Natural killer cell (primary cell): Measurements from ENCODE around the gene SUPT20H. TPM values are rescaled to one million over a fixed set of nuclear protein-coding genes. Genes with fewer than 3 reads are reported as not detected.

Experiments
- ATAC-seq, 3 donors: fragments of 150-1000 bp in 2 of 3; fragments of 200-7000 bp in 1 of 3; cut with Tn5 transposase; 1 replicate in 1 of 3; 2 replicates in 2 of 3; pipeline ENCODE4 v1.10.0; 2021; ENCODE audit warnings: mild to moderate bottlenecking in 2 of 3, moderate library complexity in 2 of 3
- DNase-seq, 2 donors: peaks; one replicate each; pipeline versions ENCODE4 v3.0.0 to v3.0.0-alpha.2; 2013 to 2021; ENCODE audit warnings: mixed read lengths in 1 of 2
- H3K27ac ChIP-seq: one replicate; pipeline ENCODE4 v1.5.1; 2013; ENCODE audit warnings: mild to moderate bottlenecking, low read length
- H3K27me3 ChIP-seq: one replicate; pipeline ENCODE4 v1.6.1; 2013; ENCODE audit warnings: low read length; ENCODE audit not compliant: control insufficient read depth, insufficient read depth
- H3K36me3 ChIP-seq: one replicate; pipeline ENCODE4 v1.6.1; 2013; ENCODE audit warnings: low read length; ENCODE audit not compliant: control insufficient read depth, insufficient read depth
- H3K4me1 ChIP-seq: one replicate; pipeline ENCODE4 v1.6.1; 2013; ENCODE audit warnings: low read length; ENCODE audit not compliant: control insufficient read depth, insufficient read depth
- H3K4me3 ChIP-seq: one replicate; pipeline ENCODE4 v1.5.1; 2013; ENCODE audit warnings: low read length
- H3K9me3 ChIP-seq: one replicate; pipeline ENCODE4 v1.6.1; 2013; ENCODE audit warnings: low read length; ENCODE audit not compliant: control insufficient read depth, insufficient read depth
- H3K27ac Mint-ChIP-seq, 2 donors: one replicate each; pipeline ENCODE4 v1.8.0; 2022; ENCODE audit warnings: mild to moderate bottlenecking in 2 of 2, mixed read lengths in 2 of 2, moderate library complexity in 1 of 2
- H3K27me3 Mint-ChIP-seq, 2 donors: one replicate each; pipeline ENCODE4 v1.8.0; 2022; ENCODE audit warnings: low read depth in 2 of 2, mixed read lengths in 2 of 2
- H3K36me3 Mint-ChIP-seq: one replicate; pipeline ENCODE4 v1.8.0; 2022; ENCODE audit warnings: mixed read lengths
- H3K4me1 Mint-ChIP-seq, 2 donors: one replicate each; pipeline ENCODE4 v1.8.0; 2022; ENCODE audit warnings: mixed read lengths in 2 of 2
- H3K4me3 Mint-ChIP-seq: one replicate; pipeline ENCODE4 v1.8.0; 2022; ENCODE audit warnings: mild to moderate bottlenecking, moderate library complexity, mixed read lengths
- H3K9me3 Mint-ChIP-seq, 2 donors: one replicate each; pipeline ENCODE4 v1.8.0; 2022; ENCODE audit warnings: mixed read lengths in 2 of 2
- WGBS: methylation state at CpG from one replicate; pipeline ENCODE4 v1.1.7; 2013; ENCODE audit warnings: missing lambda C conversion rate; ENCODE audit not compliant: insufficient coverage; 5-methylcytosine and 5-hydroxymethylcytosine counted together
- intact Hi-C: fragments of 100-400 bp; cut with micrococcal nuclease; formaldehyde crosslinking; loops from one replicate; pipeline ENCODE4 v1.14.2; 2022
- total RNA-seq, 4 donors: library from RNA; stranded (reverse); fragments of 120-200 nt in 1 of 4; gene quantifications; one replicate each; pipeline versions ENCODE4 v1.2.3 to v1.2.4, GENCODE V29; 2013 to 2022
- TF ChIP-seq, protein P1 (sequence below): fragments of 200-600 bp; IDR thresholded peaks from one replicate; pipeline ENCODE4 v1.8.0; 2022; ENCODE audit warnings: antibody characterized with exemption

SUPT20H gene
- total RNA-seq, 3 donors from 2014 or later (not counting 1 experiment from before 2014, with no cell fraction given) = 59.8 to 84.7 (median 64.6) TPM

DNA sequence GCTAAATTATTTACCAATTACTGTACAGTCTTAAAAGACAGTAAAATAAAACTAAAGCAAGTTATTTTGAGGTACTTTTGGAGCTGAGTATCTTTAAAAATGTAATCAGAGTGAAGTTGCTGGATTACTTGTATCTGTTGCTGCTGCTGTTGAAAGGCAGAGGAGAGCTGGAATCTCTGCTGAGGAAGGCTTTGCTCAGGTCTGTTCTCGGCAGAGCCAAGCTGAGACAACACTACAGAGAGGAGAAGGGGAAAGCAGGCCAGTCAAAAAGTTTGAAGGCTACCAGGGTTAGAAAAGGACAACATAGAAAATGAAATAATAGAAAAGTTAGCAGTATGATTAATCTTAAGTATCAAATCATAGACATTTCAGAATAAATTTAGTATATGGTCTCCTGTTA lies 49.1 kb downstream of the SUPT20H start:
- no peak overlapping the region for H3K4me3 ChIP-seq
- intact Hi-C loops = no loop called here
- H3K9me3 ChIP-seq = no peaks in the 10 kb centered on the region
- Mint-ChIP-seq H3K9me3 (no peaks in the 10 kb centered on the region), H3K4me3 (no peak overlapping the region), H3K27me3 (no peaks in the 10 kb centered on the region), H3K4me1 (peaks cover 4 to 6% of the 10 kb centered on the region in 2 donors), H3K27ac (peak overlapping the region in 1 of 2 donors; percentile 46), H3K36me3 (peaks cover 35% of the 10 kb centered on the region)
- TF ChIP-seq, protein P1, sequence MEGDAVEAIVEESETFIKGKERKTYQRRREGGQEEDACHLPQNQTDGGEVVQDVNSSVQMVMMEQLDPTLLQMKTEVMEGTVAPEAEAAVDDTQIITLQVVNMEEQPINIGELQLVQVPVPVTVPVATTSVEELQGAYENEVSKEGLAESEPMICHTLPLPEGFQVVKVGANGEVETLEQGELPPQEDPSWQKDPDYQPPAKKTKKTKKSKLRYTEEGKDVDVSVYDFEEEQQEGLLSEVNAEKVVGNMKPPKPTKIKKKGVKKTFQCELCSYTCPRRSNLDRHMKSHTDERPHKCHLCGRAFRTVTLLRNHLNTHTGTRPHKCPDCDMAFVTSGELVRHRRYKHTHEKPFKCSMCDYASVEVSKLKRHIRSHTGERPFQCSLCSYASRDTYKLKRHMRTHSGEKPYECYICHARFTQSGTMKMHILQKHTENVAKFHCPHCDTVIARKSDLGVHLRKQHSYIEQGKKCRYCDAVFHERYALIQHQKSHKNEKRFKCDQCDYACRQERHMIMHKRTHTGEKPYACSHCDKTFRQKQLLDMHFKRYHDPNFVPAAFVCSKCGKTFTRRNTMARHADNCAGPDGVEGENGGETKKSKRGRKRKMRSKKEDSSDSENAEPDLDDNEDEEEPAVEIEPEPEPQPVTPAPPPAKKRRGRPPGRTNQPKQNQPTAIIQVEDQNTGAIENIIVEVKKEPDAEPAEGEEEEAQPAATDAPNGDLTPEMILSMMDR = no peak
- ATAC-seq (no peak), DNase-seq (no peak)
- 100% methylated on average over 1 of the region's 1 CpG for WGBS
- H3K27me3 ChIP-seq = no peaks in the 10 kb centered on the region
- H3K4me1 ChIP-seq = no peaks in the 10 kb centered on the region
- no peak overlapping the region for H3K27ac ChIP-seq
- peaks cover 84% of the 10 kb centered on the region for H3K36me3 ChIP-seq

DNA sequence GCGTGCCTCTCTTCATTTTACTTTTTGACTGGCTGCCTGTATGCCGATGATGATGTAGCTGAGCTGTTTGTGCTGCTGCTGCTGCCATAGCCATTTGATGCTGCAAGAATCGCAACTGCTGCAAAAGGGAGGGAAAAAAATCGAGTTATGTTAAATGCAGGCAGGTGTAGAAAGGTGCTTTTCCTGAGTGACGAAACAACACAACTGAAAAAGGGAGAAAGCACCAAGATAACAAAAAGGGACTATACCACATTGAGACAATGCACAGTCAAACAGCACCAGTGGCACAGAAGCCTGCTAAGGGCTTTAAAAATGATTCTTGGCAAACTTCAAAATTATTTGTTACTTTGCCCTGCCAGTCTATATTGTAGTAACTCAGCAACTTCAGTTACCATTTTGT lies 49.8 kb downstream of the SUPT20H start:
- no peak overlapping the region for H3K4me3 Mint-ChIP-seq
- no peaks in the 10 kb centered on the region for H3K27me3 Mint-ChIP-seq
- ATAC-seq (no peak), DNase-seq (no peak)
- H3K27me3 ChIP-seq = no peaks in the 10 kb centered on the region
- no peaks in the 10 kb centered on the region for H3K4me1 ChIP-seq
- intact Hi-C loops = no loop called here
- TF ChIP-seq, protein P1 = no peak
- no peaks in the 10 kb centered on the region for H3K9me3 ChIP-seq
- H3K9me3 Mint-ChIP-seq = no peaks in the 10 kb centered on the region
- peaks cover 2 to 4% of the 10 kb centered on the region in 2 donors for H3K4me1 Mint-ChIP-seq
- peaks cover 28% of the 10 kb centered on the region for H3K36me3 Mint-ChIP-seq
- H3K4me3 ChIP-seq = no peak overlapping the region
- H3K27ac Mint-ChIP-seq = no peak overlapping the region
- no peak overlapping the region for H3K27ac ChIP-seq
- peaks cover 85% of the 10 kb centered on the region for H3K36me3 ChIP-seq
- 94% methylated on average over 5 of the region's 5 CpGs for WGBS

DNA sequence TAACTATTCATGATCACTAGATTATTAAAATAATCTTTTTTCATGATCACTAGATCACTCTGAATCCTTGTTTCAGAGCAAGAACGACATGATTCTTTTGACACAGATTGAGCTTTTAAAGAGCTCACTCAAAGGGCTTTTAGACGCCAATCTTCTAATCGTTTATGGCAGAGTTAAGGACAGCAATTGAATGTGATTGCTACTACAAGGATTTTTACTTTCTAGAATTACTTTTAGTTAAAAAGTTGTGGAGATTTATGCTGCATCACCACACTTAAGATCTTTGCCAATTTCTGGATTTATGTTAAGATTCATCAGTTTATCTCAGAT lies 57.6 kb downstream of the SUPT20H start:
- no peaks in the 10 kb centered on the region for H3K9me3 Mint-ChIP-seq
- H3K27ac Mint-ChIP-seq = peak overlapping the region; percentile 99 to 100
- Histone ChIP-seq H3K27ac (no peak overlapping the region), H3K9me3 (no peaks in the 10 kb centered on the region), H3K4me1 (peaks cover 15% of the 10 kb centered on the region), H3K27me3 (no peaks in the 10 kb centered on the region), H3K4me3 (no peak overlapping the region), H3K36me3 (peaks cover 34% of the 10 kb centered on the region)
- no peak for ATAC-seq
- DNase-seq = peak in 1 of 2 donors; percentile 6
- intact Hi-C loops = no loop called here
- H3K4me3 Mint-ChIP-seq = peak overlapping the region; percentile 99
- TF ChIP-seq, protein P1 = no peak
- 48% methylated on average over 3 of the region's 3 CpGs for WGBS
- H3K4me1 Mint-ChIP-seq = peaks cover 30 to 41% of the 10 kb centered on the region in 2 donors
- no peaks in the 10 kb centered on the region for H3K27me3 Mint-ChIP-seq
- H3K36me3 Mint-ChIP-seq = peaks cover under 1% of the 10 kb centered on the region

DNA sequence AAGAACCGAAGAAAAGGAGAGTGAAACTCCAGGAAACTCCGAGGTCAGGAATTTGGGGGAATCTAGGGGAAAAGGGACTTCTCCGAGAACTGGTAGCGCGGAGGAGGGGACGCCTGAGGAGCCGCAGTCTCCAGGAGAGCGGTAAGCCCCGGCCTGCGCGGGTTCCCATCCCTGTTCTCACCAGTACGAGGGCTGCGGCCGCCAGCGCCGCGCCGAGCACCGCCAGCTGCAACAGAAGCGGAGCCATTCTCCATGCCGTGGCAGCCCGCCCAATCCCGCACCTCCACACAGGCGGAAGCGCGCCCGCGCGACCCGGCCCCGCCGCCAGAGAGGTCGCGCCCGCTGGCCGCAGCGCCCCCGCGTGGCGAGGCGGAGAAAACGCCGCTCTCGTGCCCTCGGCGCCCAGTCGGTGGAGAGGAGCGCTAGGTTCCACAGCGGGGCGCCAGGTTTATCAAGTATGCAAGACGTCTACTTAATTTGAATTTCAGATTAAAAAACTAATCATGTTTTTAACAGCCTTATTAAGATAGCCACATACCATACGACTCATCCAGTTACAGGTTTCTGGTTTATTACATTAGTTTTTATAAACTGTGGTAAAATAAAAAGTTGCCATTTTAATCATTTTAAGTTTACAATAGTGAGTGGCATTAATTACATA lies 60.3 kb downstream of the SUPT20H start, which contains the start of gene ALG5:
ALG5 (minus strand) TSS at position 287 of the 661 bp plus-strand sequence; CDS start at position 247, 40 bp downstream.
- peaks cover 15% of the 10 kb centered on the region for H3K4me1 ChIP-seq
- TF ChIP-seq, protein P1 = peak; percentile 99
- H3K36me3 ChIP-seq = peaks cover 21% of the 10 kb centered on the region
- peak within 1 kb of the TSS; percentile 99 for H3K4me3 Mint-ChIP-seq
- H3K27ac Mint-ChIP-seq = peak within 1 kb of the TSS; percentile 99 to 100
- WGBS = under 1% methylated on average over 51 of the region's 52 CpGs
- peak within 1 kb of the TSS; percentile 84 for H3K4me3 ChIP-seq
- no peaks in the 10 kb centered on the region for H3K36me3 Mint-ChIP-seq
- no peaks in the 10 kb centered on the region for H3K9me3 ChIP-seq
- H3K9me3 Mint-ChIP-seq = no peaks in the 10 kb centered on the region
- peak within 1 kb of the TSS; percentile 99 for H3K27ac ChIP-seq
- H3K27me3 Mint-ChIP-seq = no peaks in the 10 kb centered on the region
- H3K4me1 Mint-ChIP-seq = peaks cover 33 to 46% of the 10 kb centered on the region in 2 donors
- H3K27me3 ChIP-seq = no peaks in the 10 kb centered on the region
- intact Hi-C loops = loop anchor here (1.0 to 5.0 kb wide), 3 partner anchors 60 to 653 kb away; partner anchors contain the start of genes RFXAP, SPART and SUPT20H
- ATAC-seq (peak; percentile 74 to 91 (median 78)), DNase-seq (peak; percentile 95 to 97)
